MM.1S (cell line): ENCODE results near the gene CHAC2.

Source experiments
- EZH2 ChIP-seq: fragments of 300-600 bp; sonication (generic); optimal IDR thresholded peaks from 2 replicates; pipeline ENCODE3; 2017; ENCODE audit warnings: low read depth, mild to moderate bottlenecking, antibody characterized with exemption, low read length, mixed read lengths
- TF ChIP-seq, protein P1 (sequence below): fragments of 300-600 bp; sonication (generic); IDR thresholded peaks from 2 replicates; pipeline ENCODE4 v1.5.1; 2016; ENCODE audit warnings: antibody characterized with exemption, low read length, mixed read lengths

DNA sequence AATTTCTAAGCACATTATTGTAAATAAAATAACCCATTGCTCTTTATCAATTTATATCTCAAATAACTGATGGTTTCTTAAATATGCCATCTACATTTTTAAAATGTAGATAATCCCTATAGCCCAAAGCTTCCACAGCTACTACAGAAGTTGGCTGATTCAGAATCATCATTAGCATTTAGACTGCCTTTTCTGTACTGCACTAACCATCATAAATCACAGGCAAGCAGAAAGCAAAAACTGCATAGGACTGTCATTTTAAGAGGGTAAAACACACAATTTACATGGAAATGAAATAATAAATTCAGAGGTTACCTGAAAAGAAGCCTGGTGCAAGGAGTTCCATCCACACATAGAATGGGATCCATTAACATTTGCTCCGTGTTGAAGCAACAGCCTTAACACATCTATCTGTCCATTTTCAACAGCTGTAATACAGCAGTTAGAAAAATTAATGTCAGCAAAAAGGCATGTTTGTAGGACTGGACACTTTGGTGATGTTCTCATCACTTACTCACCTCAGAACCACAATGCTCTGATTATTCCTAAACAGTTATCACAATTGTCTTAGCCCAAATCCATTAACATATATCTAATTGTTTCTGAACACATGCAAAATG, 38.4 kb upstream of the CHAC2 start:
- TF ChIP-seq EZH2 = no peak
- TF ChIP-seq, protein P1, sequence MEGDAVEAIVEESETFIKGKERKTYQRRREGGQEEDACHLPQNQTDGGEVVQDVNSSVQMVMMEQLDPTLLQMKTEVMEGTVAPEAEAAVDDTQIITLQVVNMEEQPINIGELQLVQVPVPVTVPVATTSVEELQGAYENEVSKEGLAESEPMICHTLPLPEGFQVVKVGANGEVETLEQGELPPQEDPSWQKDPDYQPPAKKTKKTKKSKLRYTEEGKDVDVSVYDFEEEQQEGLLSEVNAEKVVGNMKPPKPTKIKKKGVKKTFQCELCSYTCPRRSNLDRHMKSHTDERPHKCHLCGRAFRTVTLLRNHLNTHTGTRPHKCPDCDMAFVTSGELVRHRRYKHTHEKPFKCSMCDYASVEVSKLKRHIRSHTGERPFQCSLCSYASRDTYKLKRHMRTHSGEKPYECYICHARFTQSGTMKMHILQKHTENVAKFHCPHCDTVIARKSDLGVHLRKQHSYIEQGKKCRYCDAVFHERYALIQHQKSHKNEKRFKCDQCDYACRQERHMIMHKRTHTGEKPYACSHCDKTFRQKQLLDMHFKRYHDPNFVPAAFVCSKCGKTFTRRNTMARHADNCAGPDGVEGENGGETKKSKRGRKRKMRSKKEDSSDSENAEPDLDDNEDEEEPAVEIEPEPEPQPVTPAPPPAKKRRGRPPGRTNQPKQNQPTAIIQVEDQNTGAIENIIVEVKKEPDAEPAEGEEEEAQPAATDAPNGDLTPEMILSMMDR = no peak
